K562 (cell line): Measurements from ENCODE around the gene CLDN34. TPM values are rescaled to one million over a fixed set of nuclear protein-coding genes. Genes with fewer than 3 reads are reported as not detected.

Source experiments
- ATAC-seq: fragments of 200-7000 bp; cut with Tn5 transposase; 3 replicates; pipeline ENCODE4 v1.9.1; 2020; ENCODE audit warnings: moderate library complexity
- BruUV-seq: library from RNA; stranded (reverse); fragments of 400-500 nt; replicated peaks from 2 replicates; lab custom pipeline; 2021; lab: Mats Ljungman, UMichigan
- CTCF ChIA-PET: fragments of 300-600 bp; formaldehyde crosslinking; extraction: SDS; loops from one replicate; lab custom pipeline; 2021; ENCODE audit warnings: low intra/inter-chr PET ratio; lab: Yijun Ruan, JAX
- POLR2A ChIA-PET: fragments of 300-600, 350-650 bp; sonication (Branson Sonifier 250); formaldehyde crosslinking; extraction: SDS; loops from one replicate; lab custom pipeline; 2021; ENCODE audit warnings: antibody characterized with exemption, inconsistent platforms; lab: Yijun Ruan, JAX
- DNase-seq, 4 experiments: peaks; one replicate each; pipeline versions ENCODE4 v3.0.0 to v3.0.0-alpha.2; 2011 to 2018; ENCODE audit warnings: low spot score in 3 of 4, mixed read lengths in 3 of 4; ENCODE audit errors: extremely low read depth in 1 of 4
- FAIRE-seq: peaks from 2 replicates; lab custom pipeline; 2011; peaks lifted over from hg19 to GRCh38; lab: Jason Lieb, UNC
- H2AFZ ChIP-seq: 2 replicates; pipeline ENCODE4 v1.6.0; 2011; ENCODE audit warnings: low read depth, low read length, control low read depth, inconsistent platforms
- H3K27ac ChIP-seq: fragments of 200-600 bp; 3 replicates; pipeline ENCODE4 v1.8.0; 2011; ENCODE audit warnings: low read depth, mild to moderate bottlenecking, control low read depth, inconsistent platforms, low read length, moderate library complexity, mixed read lengths; ENCODE audit errors: extremely low read depth
- H3K27me3 ChIP-seq, 2 experiments: fragments of 300-600 bp in 1 of 2; 2 replicates in 1 of 2; 3 replicates in 1 of 2; pipeline versions ENCODE4 v1.6.0 to v1.8.0; 2011; ENCODE audit warnings: inconsistent platforms in 2 of 2, low read length in 2 of 2, mild to moderate bottlenecking in 1 of 2, mixed read lengths in 1 of 2, moderate library complexity in 1 of 2; ENCODE audit not compliant: control insufficient read depth in 2 of 2, insufficient read depth in 2 of 2
- H3K36me3 ChIP-seq: fragments of 300-600 bp; 3 replicates; pipeline ENCODE4 v1.8.0; 2011; ENCODE audit warnings: mild to moderate bottlenecking, low read length, inconsistent platforms; ENCODE audit not compliant: control insufficient read depth, insufficient read depth
- H3K4me1 ChIP-seq, 2 experiments: fragments of 200-600 bp in 1 of 2; replicated peaks in 1 of 2; 2 replicates in 1 of 2; 3 replicates in 1 of 2; pipeline versions ENCODE4 v1.5.1 to v1.8.0; 2011; ENCODE audit warnings: inconsistent platforms in 2 of 2, low read length in 2 of 2, mild to moderate bottlenecking in 1 of 2, mixed read lengths in 1 of 2, moderate library complexity in 1 of 2; ENCODE audit not compliant: control insufficient read depth in 2 of 2, insufficient read depth in 2 of 2
- H3K4me2 ChIP-seq: 2 replicates; pipeline ENCODE4 v1.6.1; 2011; ENCODE audit warnings: low read length, control low read depth, inconsistent platforms, mixed read lengths; ENCODE audit not compliant: insufficient read depth
- H3K4me3 ChIP-seq: fragments of 200-600 bp; sonication (generic), shearing (Covaris generic); 2 replicates; pipeline ENCODE4 v1.5.1; 2016; ENCODE audit warnings: control low read depth, inconsistent platforms
- H3K79me2 ChIP-seq: fragments of 200-600 bp; 3 replicates; pipeline ENCODE4 v1.8.0; 2011; ENCODE audit warnings: low read length, inconsistent platforms; ENCODE audit not compliant: control insufficient read depth, insufficient read depth
- H3K9ac ChIP-seq, 2 experiments: 2 replicates each; pipeline versions ENCODE4 v1.6.0 to v1.6.1; 2011; ENCODE audit warnings: low read depth in 2 of 2, low read length in 2 of 2, control low read depth in 1 of 2, inconsistent platforms in 1 of 2, mild to moderate bottlenecking in 1 of 2, mixed read lengths in 1 of 2; ENCODE audit not compliant: insufficient read depth in 1 of 2
- H3K9me1 ChIP-seq: one replicate; pipeline ENCODE4 v1.6.0; 2011; ENCODE audit warnings: inconsistent platforms, mild to moderate bottlenecking, low read length, moderate library complexity; ENCODE audit not compliant: control insufficient read depth, insufficient read depth
- H3K9me3 ChIP-seq: replicated peaks from 2 replicates; pipeline ENCODE4 v1.5.1; 2011; ENCODE audit warnings: low read depth, low read length, inconsistent platforms; ENCODE audit not compliant: control insufficient read depth, insufficient read depth
- H4K20me1 ChIP-seq: replicated peaks from 2 replicates; pipeline ENCODE4 v1.6.1; 2011; ENCODE audit warnings: low read length, inconsistent platforms, mixed read lengths; ENCODE audit not compliant: control insufficient read depth, insufficient read depth
- BCL6 ChIP-seq: fragments of 250-450 bp; sonication (Bioruptor Pico); IDR thresholded peaks from 2 replicates; pipeline ENCODE4 v1.4.0; 2020
- DACH1 ChIP-seq: fragments of 450-650 bp; IDR thresholded peaks from 2 replicates; pipeline ENCODE4 v1.6.1; 2018; ENCODE audit not compliant: partially characterized antibody
- ELK3 ChIP-seq: fragments of 450-650 bp; formaldehyde crosslinking; IDR thresholded peaks from 2 replicates; pipeline ENCODE4 v1.4.0; 2020; ENCODE audit warnings: mild to moderate bottlenecking
- ETS2 ChIP-seq: IDR thresholded peaks from 2 replicates; pipeline ENCODE4 v1.6.1; 2016; ENCODE audit warnings: borderline replicate concordance, missing genetic modification characterization, mild to moderate bottlenecking, moderate library complexity, missing compliant biosample characterization; ENCODE audit not compliant: poor library complexity, severe bottlenecking
- MAFK ChIP-seq: IDR thresholded peaks from 2 replicates; pipeline ENCODE4 v1.6.1; 2011; ENCODE audit warnings: low read length, improper control_type of control experiment
- MIER1 ChIP-seq: fragments of 450-650 bp; IDR thresholded peaks from 2 replicates; pipeline ENCODE4 v1.6.1; 2016; ENCODE audit warnings: antibody characterized with exemption, mild to moderate bottlenecking, low read depth
- MTA3 ChIP-seq: fragments of 450-650 bp; formaldehyde crosslinking; IDR thresholded peaks from 2 replicates; pipeline ENCODE4 v1.6.1; 2017; ENCODE audit warnings: mild to moderate bottlenecking, borderline replicate concordance
- MYC ChIP-seq, 2 experiments: fragments of 250-450 bp in 1 of 2; sonication (Bioruptor Pico) in 1 of 2; IDR thresholded peaks; 2 replicates each; pipeline versions ENCODE4 v1.5.1 to v1.6.1; 2012 to 2021; ENCODE audit warnings: low read depth in 2 of 2, borderline replicate concordance in 1 of 2, improper control_type of control experiment in 1 of 2, low read length in 1 of 2, mild to moderate bottlenecking in 1 of 2, moderate library complexity in 1 of 2
- NEUROD1 ChIP-seq: fragments of 150-350 bp; IDR thresholded peaks from 2 replicates; pipeline ENCODE4 v1.6.1; 2014; ENCODE audit warnings: borderline replicate concordance, low read length, low read depth; ENCODE audit not compliant: partially characterized antibody
- PHF20 ChIP-seq: fragments of 450-650 bp; IDR thresholded peaks from 2 replicates; pipeline ENCODE4 v1.6.1; 2018; ENCODE audit not compliant: partially characterized antibody
- THRAP3 ChIP-seq: fragments of 450-650 bp; IDR thresholded peaks from 2 replicates; pipeline ENCODE4 v1.6.1; 2016; ENCODE audit warnings: mild to moderate bottlenecking, inconsistent platforms, borderline replicate concordance
- ZNF134 ChIP-seq: fragments of 250-450 bp; sonication (Bioruptor Pico); conservative IDR thresholded peaks from 2 replicates; pipeline ENCODE4 v1.4.0; 2020
- ZNF778 ChIP-seq: fragments of 450-650 bp; formaldehyde crosslinking; IDR thresholded peaks from 2 replicates; pipeline ENCODE4 v1.4.0; 2020; ENCODE audit warnings: mild to moderate bottlenecking, moderate library complexity
- WGBS: fragments of 100-300 bp; shearing (Covaris generic); methylation state at CpG from one replicate; pipeline ENCODE4 v1.1.6; 2016; ENCODE audit warnings: low coverage, mixed read lengths; ENCODE audit not compliant: insufficient coverage; ENCODE audit errors: missing lambda C conversion rate; 5-methylcytosine and 5-hydroxymethylcytosine counted together
- in situ Hi-C: fragments of 300-500 bp; cut with MboI; formaldehyde crosslinking; loops from 4 replicates; pipeline ENCODE4 v1.15.0; 2018; ENCODE audit warnings: inconsistent platforms, mixed read lengths
- intact Hi-C: fragments of 100-400 bp; cut with micrococcal nuclease; formaldehyde crosslinking; loops from 2 replicates; pipeline ENCODE4 v1.14.2; 2022
- polyA plus RNA-seq, 8 experiments: library from polyadenylated mRNA; depleted of rRNA in 4 of 8; stranded (reverse) in 5 of 8; unstranded in 3 of 8; fragments of >200 nt; fragmentation: Nextera tagmentation in 2 of 8; fragmentation: Illumina TruSeq in 1 of 8; extraction: Ambion mirVana in 2 of 8; extraction: Trizol in 1 of 8; gene quantifications; 2 replicates each; pipeline versions ENCODE4 v1.2.1 to v1.2.3, GENCODE V29; 2011 to 2014; ENCODE audit warnings: inconsistent platforms in 1 of 8, missing spikeins in 1 of 8
- total RNA-seq, 7 experiments: library from RNA; depleted of rRNA in 6 of 7; stranded (reverse); fragments of >200 nt in 6 of 7; fragmentation: Illumina TruSeq in 2 of 7; extraction: Trizol in 2 of 7; gene quantifications; 2 replicates each; pipeline versions ENCODE4 v1.2.1 to v1.2.3, GENCODE V29; 2011 to 2021; ENCODE audit warnings: low replicate concordance in 1 of 7

Gene CLDN34
- total and polyA plus RNA-seq, 9 of the 15 experiments (the other 6 are each of a cell fraction or from before 2014, with no cell fraction given): not detected

GRCh38 chrX:10008483-10009056, 41.4 kb downstream of the CLDN34 start:
- no peaks in the 10 kb centered on the region for H3K79me2 ChIP-seq
- CTCF ChIA-PET: no interaction called here
- FAIRE-seq: no peak
- in situ Hi-C loops: no loop called here
- no peak for ATAC-seq
- TF ChIP-seq ZNF134 (CRISPR knock-in tag) (peak; percentile 92), PHF20 (no peak)
- TF ChIP-seq, all 486 proteins: peak for 1
- Histone ChIP-seq H3K27me3 (no peaks in the 10 kb centered on the region), H3K4me2 (no peak overlapping the region), H3K27ac (no peak overlapping the region), H4K20me1 (no peaks in the 10 kb centered on the region), H2AFZ (no peak overlapping the region), H3K36me3 (no peaks in the 10 kb centered on the region), H3K9me3 (no peaks in the 10 kb centered on the region), H3K4me1 (no peaks in the 10 kb centered on the region; a peak in 1 of 5 replicates), H3K4me3 (no peak overlapping the region), H3K9ac (no peak overlapping the region), H3K9me1 (no peaks in the 10 kb centered on the region)
- BruUV-seq: no TSS peak
- no peak for DNase-seq
- intact Hi-C loops: no loop called here
- POLR2A ChIA-PET: no interaction called here
- 0% methylated on average over 1 of the region's 2 CpGs for WGBS

GRCh38 chrX:10009741-10010140, 42.6 kb downstream of the CLDN34 start:
- no peak overlapping the region for H2AFZ ChIP-seq
- no peak for FAIRE-seq
- in situ Hi-C loops: no loop called here
- peaks cover 0 to 6% of the 10 kb centered on the region in 2 experiments; a peak in 2 of 5 replicates for H3K4me1 ChIP-seq
- no peak overlapping the region for H3K9ac ChIP-seq
- no peaks in the 10 kb centered on the region for H3K9me1 ChIP-seq
- ATAC-seq: no peak
- intact Hi-C loops: no loop called here
- H3K79me2 ChIP-seq: no peaks in the 10 kb centered on the region
- no peaks in the 10 kb centered on the region for H3K36me3 ChIP-seq
- no peaks in the 10 kb centered on the region for H4K20me1 ChIP-seq
- H3K4me2 ChIP-seq: no peak overlapping the region
- H3K4me3 ChIP-seq: no peak overlapping the region
- 0% methylated on average over 1 of the region's 1 CpG for WGBS
- no peak for DNase-seq
- H3K27ac ChIP-seq: no peak overlapping the region
- no TSS peak for BruUV-seq
- TF ChIP-seq NEUROD1 (no peak), MTA3 (no peak), ETS2 (no peak), ZNF778 (CRISPR knock-in tag) (no peak), ELK3 (CRISPR knock-in tag) (no peak), BCL6 (CRISPR knock-in tag) (no peak), MYC (IDR thresholded peaks at IDR 0.05; ENCODE audit: low read depth, low read length) (no peak), MYC (CRISPR knock-in tag; IDR thresholded peaks at IDR 0.05; ENCODE audit: borderline replicate concordance, low read depth) (no peak), MAFK (no peak), DACH1 (no peak), THRAP3 (no peak), MIER1 (no peak)
- no peaks in the 10 kb centered on the region for H3K27me3 ChIP-seq
- CTCF ChIA-PET: no interaction called here
- no peaks in the 10 kb centered on the region for H3K9me3 ChIP-seq
- POLR2A ChIA-PET: no interaction called here
